Stimulated activated CD4-positive, alpha-beta T cell treated with anti-CD3 and anti-CD28 coated beads, TNF-alpha, amount 100 ng/mL, for 1 hour (primary cell): ENCODE data around the gene UBE2A.
A peak's percentile ranks its signal among the peaks of the same experiment; 100 is the strongest.

Experiments used
- DNase-seq, 3 donors: peaks; one replicate each; pipeline ENCODE4 v3.0.0-alpha.2; 2020; ENCODE audit warnings: low read depth in 3 of 3, low spot score in 1 of 3

The UBE2A gene

GRCh38 chrX:119606280-119607017 lies 32.1 kb downstream of the UBE2A start, which contains the start of gene NKRF:
Gene NKRF, minus strand, starts transcription at chrX:119606424.
- peak; percentile 74 to 81 (median 81) for DNase-seq

GRCh38 chrX:119607018-119607389 lies 32.6 kb downstream of the UBE2A start:
- DNase-seq: no peak

- no peak for DNase-seq
Observed at GRCh38 chrX:119614776-119615175, 40.4 kb downstream of the UBE2A start.

GRCh38 chrX:119617517-119618164 lies 43.3 kb downstream of the UBE2A start:
- no peak for DNase-seq

GRCh38 chrX:119618439-119618838 lies 44.1 kb downstream of the UBE2A start:
- DNase-seq: no peak

GRCh38 chrX:119622356-119623232 lies 48.2 kb downstream of the UBE2A start:
- DNase-seq: no peak

GRCh38 chrX:119624417-119624816 lies 50.1 kb downstream of the UBE2A start:
- DNase-seq: no peak

- DNase-seq: no peak
Observed at GRCh38 chrX:119624951-119625668, 50.7 kb downstream of the UBE2A start.

- DNase-seq: no peak
Observed at GRCh38 chrX:119625843-119626242, 51.5 kb downstream of the UBE2A start.
